B cell (primary cell): ENCODE results near the gene TMEM143.

Experiments used
- EZH2 ChIP-seq: IDR thresholded peaks from 2 replicates; pipeline ENCODE4 v1.6.1; 2012; ENCODE audit warnings: borderline replicate concordance, low read depth, mild to moderate bottlenecking, moderate library complexity, low read length; ENCODE audit not compliant: insufficient read depth, poor library complexity, severe bottlenecking
- TF ChIP-seq, protein P1 (sequence below): fragments of 200-600 bp; IDR thresholded peaks from one replicate; pipeline ENCODE4 v1.8.0; 2022; ENCODE audit warnings: antibody characterized with exemption, mild to moderate bottlenecking

DNA sequence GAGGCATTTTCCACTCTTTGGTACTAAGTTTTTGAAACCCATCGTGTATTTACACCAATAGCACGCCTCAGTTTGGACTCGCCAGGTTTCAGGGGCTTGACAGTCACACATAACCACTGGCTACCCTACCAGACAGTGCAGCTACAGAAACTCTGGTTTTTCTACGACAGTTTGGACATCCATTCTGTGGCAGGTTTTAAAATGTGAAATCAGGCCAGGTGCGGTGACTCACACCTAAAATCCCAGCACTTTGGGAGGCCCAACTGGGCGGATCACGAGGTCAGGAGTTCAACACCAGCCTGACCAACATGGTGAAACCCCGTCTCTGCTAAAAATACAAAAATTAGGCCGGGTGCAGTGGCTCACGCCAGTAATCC, 14.4 kb upstream of the TMEM143 start:
- no peak for TF ChIP-seq EZH2
- TF ChIP-seq, protein P1, sequence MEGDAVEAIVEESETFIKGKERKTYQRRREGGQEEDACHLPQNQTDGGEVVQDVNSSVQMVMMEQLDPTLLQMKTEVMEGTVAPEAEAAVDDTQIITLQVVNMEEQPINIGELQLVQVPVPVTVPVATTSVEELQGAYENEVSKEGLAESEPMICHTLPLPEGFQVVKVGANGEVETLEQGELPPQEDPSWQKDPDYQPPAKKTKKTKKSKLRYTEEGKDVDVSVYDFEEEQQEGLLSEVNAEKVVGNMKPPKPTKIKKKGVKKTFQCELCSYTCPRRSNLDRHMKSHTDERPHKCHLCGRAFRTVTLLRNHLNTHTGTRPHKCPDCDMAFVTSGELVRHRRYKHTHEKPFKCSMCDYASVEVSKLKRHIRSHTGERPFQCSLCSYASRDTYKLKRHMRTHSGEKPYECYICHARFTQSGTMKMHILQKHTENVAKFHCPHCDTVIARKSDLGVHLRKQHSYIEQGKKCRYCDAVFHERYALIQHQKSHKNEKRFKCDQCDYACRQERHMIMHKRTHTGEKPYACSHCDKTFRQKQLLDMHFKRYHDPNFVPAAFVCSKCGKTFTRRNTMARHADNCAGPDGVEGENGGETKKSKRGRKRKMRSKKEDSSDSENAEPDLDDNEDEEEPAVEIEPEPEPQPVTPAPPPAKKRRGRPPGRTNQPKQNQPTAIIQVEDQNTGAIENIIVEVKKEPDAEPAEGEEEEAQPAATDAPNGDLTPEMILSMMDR = no peak
